HEK293T (cell line): ENCODE measurements around the gene PLEKHA7.

Source experiments
- CTCF ChIA-PET: fragments of 350-600 bp; formaldehyde crosslinking; extraction: SDS; loops from one replicate; lab custom pipeline; 2021; ENCODE audit warnings: antibody characterized with exemption, inconsistent platforms; lab: Yijun Ruan, JAX
- POLR2A ChIA-PET: fragments of 350-600 bp; formaldehyde crosslinking; extraction: SDS; loops from one replicate; lab custom pipeline; 2020; ENCODE audit warnings: antibody characterized with exemption, inconsistent platforms; lab: Yijun Ruan, JAX
- DNase-seq: peaks from one replicate; pipeline ENCODE4 v3.0.0; 2012; ENCODE audit warnings: mixed read lengths; ENCODE audit errors: extremely low spot score
- ARNT ChIP-seq: fragments of 450-650 bp; IDR thresholded peaks from 2 replicates; pipeline ENCODE4 v1.6.1; 2017; ENCODE audit warnings: mild to moderate bottlenecking
- BHLHE40 ChIP-seq: fragments of 450-650 bp; IDR thresholded peaks from 2 replicates; pipeline ENCODE4 v1.6.1; 2016; ENCODE audit warnings: mild to moderate bottlenecking, moderate library complexity, borderline replicate concordance
- CTBP1 ChIP-seq: fragments of 450-650 bp; IDR thresholded peaks from 2 replicates; pipeline ENCODE4 v1.6.1; 2016; ENCODE audit warnings: borderline replicate concordance
- ELF4 ChIP-seq: fragments of 450-650 bp; IDR thresholded peaks from 2 replicates; pipeline ENCODE4 v1.6.1; 2017; ENCODE audit warnings: antibody characterized with exemption
- FOXA1 ChIP-seq: fragments of 450-650 bp; IDR thresholded peaks from 2 replicates; pipeline ENCODE4 v1.6.1; 2016; ENCODE audit warnings: mild to moderate bottlenecking
- FOXK2 ChIP-seq: fragments of 450-650 bp; IDR thresholded peaks from 2 replicates; pipeline ENCODE4 v1.6.1; 2016; ENCODE audit warnings: mild to moderate bottlenecking
- FOXM1 ChIP-seq: fragments of 450-650 bp; IDR thresholded peaks from 2 replicates; pipeline ENCODE4 v1.6.1; 2017; ENCODE audit warnings: mild to moderate bottlenecking, borderline replicate concordance
- HDGF ChIP-seq: fragments of 450-650 bp; IDR thresholded peaks from 2 replicates; pipeline ENCODE4 v1.6.1; 2017; ENCODE audit warnings: antibody characterized with exemption, borderline replicate concordance
- L3MBTL2 ChIP-seq: fragments of 450-650 bp; conservative IDR thresholded peaks from 2 replicates; pipeline ENCODE4 v1.6.1; 2016; ENCODE audit warnings: mild to moderate bottlenecking
- LEF1 ChIP-seq: fragments of 450-650 bp; IDR thresholded peaks from 2 replicates; pipeline ENCODE4 v1.6.1; 2017; ENCODE audit warnings: mild to moderate bottlenecking, borderline replicate concordance
- NFRKB ChIP-seq: fragments of 450-650 bp; IDR thresholded peaks from 2 replicates; pipeline ENCODE4 v1.6.1; 2016; ENCODE audit warnings: mild to moderate bottlenecking, moderate library complexity
- PKNOX1 ChIP-seq: fragments of 450-650 bp; IDR thresholded peaks from 2 replicates; pipeline ENCODE4 v1.6.1; 2016
- SP1 ChIP-seq: fragments of 450-650 bp; IDR thresholded peaks from 2 replicates; pipeline ENCODE4 v1.6.1; 2017
- SUZ12 ChIP-seq: fragments of 450-650 bp; IDR thresholded peaks from 2 replicates; pipeline ENCODE4 v1.6.1; 2016; ENCODE audit warnings: mild to moderate bottlenecking
- TARDBP ChIP-seq: fragments of 450-650 bp; IDR thresholded peaks from 2 replicates; pipeline ENCODE4 v1.6.1; 2016
- ZNF384 ChIP-seq: fragments of 450-650 bp; IDR thresholded peaks from 2 replicates; pipeline ENCODE4 v1.6.1; 2016

The PLEKHA7 gene

DNA sequence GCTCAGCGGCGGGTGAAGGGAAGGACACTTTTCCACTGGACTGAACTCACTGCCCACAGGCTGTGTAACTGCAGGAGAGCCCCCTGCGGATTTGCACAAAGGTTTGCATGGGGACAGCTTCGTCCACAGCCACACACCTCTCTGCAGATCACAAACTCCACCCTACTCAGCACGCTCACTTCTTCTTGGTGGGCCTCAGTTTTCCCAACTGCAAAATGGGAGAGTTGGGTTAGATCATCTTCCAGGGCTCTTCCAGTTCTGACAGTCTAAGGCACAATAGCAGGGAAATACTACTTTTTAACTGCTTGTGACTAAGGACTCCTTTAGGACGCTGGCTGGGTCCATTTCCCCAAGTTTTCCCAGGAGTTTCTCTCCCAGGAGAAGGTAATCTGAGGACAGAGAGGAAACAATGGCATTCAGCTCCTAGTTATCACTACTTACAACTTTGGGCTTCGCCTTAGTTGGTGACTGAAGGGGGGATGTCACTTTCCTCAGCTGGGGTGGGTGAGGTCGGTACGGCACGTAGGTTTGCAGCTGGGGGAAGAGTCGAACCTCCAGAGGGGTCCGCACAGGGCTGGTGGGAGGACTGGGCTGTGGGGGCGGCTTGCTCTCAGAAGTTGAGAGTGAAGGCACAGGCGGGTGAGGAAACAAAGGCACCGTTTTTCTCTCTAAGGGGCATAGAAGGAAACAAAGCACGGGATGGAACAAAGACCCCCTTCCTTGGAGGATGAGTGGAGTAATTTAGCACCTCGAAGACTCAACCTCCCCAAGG, 220.0 kb downstream of the PLEKHA7 start:
- DNase-seq, result no peak
- TF ChIP-seq TARDBP (no peak), BHLHE40 (no peak), FOXA1 (no peak), PKNOX1 (no peak), HDGF (no peak), CTBP1 (no peak), L3MBTL2 (no peak), LEF1 (no peak), ZNF384 (no peak), ELF4 (no peak), FOXK2 (no peak)
- ChIA-PET CTCF (interaction anchor here (0.5 to 0.6 kb wide), 2 partner anchors 9 to 142 kb away, joined by 3 read pairs; no protein-coding TSS in a partner anchor), POLR2A (no interaction called here)

DNA sequence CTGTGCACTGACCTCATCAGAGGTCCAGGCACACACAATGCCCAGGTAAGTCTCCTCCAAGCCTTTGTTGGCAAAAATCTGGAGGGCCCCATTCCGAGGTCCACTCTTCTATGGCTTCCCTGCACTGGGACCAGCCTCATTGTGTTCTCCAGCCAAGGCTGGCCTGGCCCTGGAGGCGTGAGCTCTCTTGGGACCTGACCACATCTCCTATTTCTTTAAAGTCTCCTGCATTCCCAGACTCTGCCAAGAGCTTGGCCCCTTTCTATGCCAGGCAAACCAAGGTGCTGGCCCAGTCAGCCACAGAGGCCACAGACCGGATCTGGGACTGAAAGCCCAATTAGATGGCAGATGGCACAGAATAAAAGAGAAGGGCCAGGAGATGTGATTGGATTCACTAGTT, 220.7 kb downstream of the PLEKHA7 start:
- ChIA-PET CTCF (interaction anchor here (0.5 kb wide), 1 partner anchor 142 kb away, joined by 3 read pairs; no protein-coding TSS in a partner anchor), POLR2A (no interaction called here)
- no peak for DNase-seq
- no peak for TF ChIP-seq TARDBP
- TF ChIP-seq ZNF384, result no peak
- TF ChIP-seq SUZ12, result no peak
- TF ChIP-seq FOXA1, result no peak
- no peak for TF ChIP-seq PKNOX1
- TF ChIP-seq FOXK2, result no peak

DNA sequence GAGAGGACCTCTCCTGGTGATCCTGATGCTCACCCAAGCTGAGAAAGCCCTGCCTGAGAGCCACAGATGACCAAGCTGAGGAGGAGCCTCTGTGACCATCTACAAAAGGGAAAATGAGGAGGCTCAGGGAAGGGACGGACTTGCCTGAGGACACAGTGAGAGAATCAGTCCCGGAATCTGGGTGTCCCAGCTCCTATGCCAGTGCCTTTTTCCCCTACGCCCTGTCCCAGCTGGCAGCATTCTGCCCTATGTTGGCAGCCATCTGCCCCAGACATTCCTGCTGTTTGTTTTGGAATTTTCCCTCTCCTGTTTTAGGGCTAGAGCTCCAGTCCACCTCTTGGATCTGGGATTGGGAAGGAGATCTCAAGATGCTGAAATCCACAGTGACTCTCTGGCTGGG, 221.2 kb downstream of the PLEKHA7 start:
- TF ChIP-seq BHLHE40 (no peak), L3MBTL2 (no peak), ZNF384 (no peak), SP1 (no peak)
- ChIA-PET CTCF (interaction anchor here (0.6 to 1.1 kb wide), 3 partner anchors 13 to 283 kb away, joined by 3 read pairs; no protein-coding TSS in a partner anchor), POLR2A (no interaction called here)
- no peak for DNase-seq

- ChIA-PET POLR2A (no interaction called here), CTCF (interaction anchor here (0.6 to 1.1 kb wide), 2 partner anchors 13 to 283 kb away, joined by 3 read pairs; no protein-coding TSS in a partner anchor)
- TF ChIP-seq TARDBP (no peak), L3MBTL2 (no peak), FOXM1 (no peak), ARNT (no peak), SP1 (no peak), CTBP1 (no peak), ZNF384 (no peak), FOXA1 (no peak), SUZ12 (no peak), LEF1 (no peak), BHLHE40 (no peak), ELF4 (no peak), FOXK2 (no peak)
- DNase-seq, result no peak
Measured at GRCh38 chr11:16792426-16792825, 221.8 kb downstream of the PLEKHA7 start.

DNA sequence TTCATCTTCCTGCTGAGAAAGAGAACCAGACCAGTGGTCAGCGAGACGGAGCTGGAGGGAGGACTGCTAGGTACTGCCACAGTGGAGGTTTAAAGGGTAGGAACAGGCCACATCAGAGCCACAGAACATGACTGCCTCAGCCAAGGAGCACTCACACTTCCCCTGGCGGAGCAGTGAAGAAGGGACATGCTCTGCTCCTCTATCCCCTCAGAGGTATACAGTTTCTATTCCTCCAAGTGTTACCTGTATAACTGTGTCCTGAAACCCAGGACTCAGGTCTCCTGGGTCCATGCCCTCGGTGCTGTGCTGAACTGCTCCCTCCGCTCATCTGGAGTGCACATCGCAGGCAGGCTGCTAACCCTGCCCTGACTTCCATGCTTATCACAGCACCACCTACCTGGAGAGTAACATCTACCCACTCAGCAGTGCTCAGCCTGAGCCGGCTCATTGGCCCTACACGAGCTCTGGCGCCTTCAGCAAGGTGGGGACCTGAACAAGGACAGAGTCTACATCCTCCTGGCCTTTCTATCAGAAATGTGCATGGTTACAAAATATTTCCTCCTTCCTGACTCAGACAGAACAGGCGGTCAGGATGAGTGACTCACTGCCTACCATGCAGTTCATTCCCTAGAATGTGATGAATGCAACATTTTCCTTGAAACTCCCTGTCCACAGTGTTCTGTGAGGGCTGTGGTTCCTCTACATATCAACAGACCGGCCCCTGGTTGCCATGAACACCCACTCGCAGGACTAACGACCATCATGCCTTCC, 222.8 kb downstream of the PLEKHA7 start:
- TF ChIP-seq FOXM1, result no peak
- no peak for TF ChIP-seq L3MBTL2
- ChIA-PET POLR2A (no interaction called here), CTCF (no interaction called here)
- DNase-seq, result no peak

DNA sequence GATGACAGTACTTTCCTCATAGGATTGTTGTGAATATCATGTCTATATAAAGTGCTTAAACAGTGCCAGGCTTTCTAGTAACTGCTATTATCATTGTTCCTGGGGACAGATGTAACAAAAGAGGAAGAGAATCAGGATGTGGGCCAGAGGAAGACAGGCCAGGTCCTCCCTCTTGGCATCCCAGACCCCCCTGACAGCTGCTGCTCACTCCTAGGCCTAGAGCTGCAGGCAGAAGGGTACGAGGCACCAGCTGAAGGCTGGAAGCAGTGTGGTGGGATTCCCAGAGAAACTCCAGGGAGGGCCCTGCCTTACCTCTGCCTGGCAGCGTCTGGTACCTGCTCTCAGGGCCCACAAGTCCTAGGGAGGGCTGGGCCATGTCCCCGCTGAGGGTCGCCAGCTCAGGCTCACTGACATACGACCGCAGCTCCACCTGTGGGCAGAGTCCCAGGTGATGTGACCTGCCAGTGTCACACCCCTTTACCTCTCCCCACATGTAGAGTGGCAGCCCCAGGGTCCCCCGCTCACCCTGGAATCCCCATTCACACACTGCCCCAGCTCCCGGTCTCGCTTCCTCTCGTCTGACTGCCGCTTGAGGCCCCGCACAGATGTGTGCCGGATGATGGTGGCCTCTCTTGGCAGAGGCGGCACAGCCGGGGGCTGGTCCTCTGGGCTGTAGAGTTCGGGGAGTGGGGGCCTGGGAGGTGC, 223.6 kb downstream of the PLEKHA7 start:
- TF ChIP-seq FOXK2 (no peak), NFRKB (no peak), PKNOX1 (no peak), BHLHE40 (no peak), FOXM1 (no peak), SP1 (no peak), ZNF384 (no peak), HDGF (no peak), ARNT (no peak), L3MBTL2 (no peak), ELF4 (no peak), TARDBP (no peak), LEF1 (no peak), SUZ12 (no peak), FOXA1 (no peak)
- ChIA-PET CTCF (interaction anchor here (0.7 kb wide), 1 partner anchor 350 kb away, joined by 4 read pairs; no protein-coding TSS in a partner anchor), POLR2A (no interaction called here)
- DNase-seq, result no peak
